Measurements from ENCODE around the gene ADIPOR2.
"Not testable (repeated sequence)": the region's sequence is repeated elsewhere in the genome, so short reads cannot be mapped to it uniquely, and the experiment has no call there.

ADIPOR2 gene

DNA sequence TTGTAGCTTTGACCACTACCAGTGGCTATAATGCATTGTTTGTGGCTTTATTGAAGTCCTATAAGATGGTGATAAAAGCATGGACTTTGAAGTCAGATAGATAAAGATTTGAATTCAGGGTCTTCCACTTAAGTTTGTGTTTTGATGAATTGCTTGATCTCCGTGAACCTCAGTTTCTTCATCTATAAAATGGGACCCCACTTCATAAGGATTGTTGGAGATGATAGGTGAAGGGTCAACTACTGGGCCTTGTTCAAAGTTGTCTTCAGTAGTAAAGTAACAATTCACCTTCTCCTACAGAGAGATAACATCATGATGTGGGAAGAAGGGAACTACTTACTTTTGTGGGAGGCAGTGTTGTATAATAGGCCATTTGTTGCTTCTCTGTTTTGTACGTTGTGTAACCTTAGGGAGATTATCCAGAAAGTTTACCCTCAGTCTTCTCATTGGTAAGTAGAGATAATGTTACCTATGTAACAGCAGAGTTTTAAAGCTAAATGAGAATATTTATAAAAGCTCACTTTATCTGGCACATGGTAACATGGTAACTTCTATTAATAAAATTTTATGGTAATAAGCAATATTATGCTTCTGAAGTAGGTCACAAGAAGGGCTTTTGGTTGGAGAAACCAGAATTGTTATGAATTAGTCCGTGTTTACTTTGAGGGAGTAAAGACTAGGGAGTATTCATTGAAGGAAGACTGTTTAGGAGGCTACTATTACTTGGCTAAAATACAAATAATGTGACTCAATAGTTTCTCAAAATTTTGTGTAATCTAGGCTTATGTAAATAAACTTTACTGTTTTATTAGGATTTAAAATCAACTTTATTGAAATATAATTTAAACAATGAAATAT, 15.1 kb downstream of the ADIPOR2 start:
- no peak for DNase-seq

DNA sequence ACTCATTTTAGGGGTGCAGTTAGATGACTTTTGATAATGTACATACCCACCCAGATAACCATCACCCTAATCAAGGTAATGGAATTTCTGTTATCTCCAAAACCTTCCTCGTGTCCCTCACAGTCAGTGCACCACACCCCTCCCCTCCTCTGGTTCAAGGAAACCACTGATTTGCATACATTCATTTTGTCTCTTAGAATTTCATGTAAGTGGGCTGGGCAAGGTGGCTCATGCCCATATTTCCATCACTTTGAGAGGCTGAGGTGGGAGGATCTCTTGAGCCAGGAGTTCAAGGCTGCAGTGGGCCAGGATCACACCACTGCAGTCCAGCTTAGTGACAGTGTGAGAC, 15.7 kb downstream of the ADIPOR2 start:
- DNase-seq = no peak

DNA sequence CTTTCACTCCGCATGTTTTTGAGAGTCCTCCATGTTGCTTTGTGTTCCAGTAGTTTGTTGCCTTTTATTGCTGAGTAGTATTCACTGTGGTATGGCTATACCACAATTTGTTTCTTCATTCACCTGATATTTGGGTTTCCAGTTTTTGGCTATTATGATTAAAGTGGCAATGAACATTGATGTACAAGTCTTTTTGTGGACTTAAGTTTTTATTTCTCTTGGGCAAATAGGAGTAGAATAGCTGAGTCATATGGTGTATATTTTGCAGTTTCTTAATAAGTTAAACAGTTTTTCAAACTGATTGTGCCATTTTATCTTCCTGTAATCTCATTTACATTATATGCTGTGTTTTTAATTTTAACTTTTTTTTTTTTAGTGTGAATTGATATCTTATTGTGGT, 16.2 kb downstream of the ADIPOR2 start:
- no peak for DNase-seq

DNA sequence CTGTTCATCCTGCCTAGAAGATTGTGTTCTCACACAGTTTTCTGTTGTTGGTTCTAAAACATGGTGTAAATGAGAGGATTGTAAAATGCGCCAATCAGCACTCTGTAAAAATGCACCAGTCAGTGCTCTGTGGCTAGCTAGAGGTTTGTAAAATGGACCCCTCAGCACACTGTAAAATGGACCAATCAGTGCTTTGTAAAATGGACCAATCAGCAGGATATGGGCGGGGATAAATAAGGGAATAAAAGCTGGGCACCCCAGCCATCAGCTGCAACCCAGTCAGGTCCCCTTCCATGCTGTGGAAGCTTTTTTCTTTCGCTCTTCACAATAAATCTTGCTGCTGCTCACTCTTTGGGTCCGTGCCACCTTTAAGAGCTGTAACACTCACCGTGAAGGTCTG, 19.1 kb downstream of the ADIPOR2 start:
- not testable (repeated sequence) for DNase-seq

DNA sequence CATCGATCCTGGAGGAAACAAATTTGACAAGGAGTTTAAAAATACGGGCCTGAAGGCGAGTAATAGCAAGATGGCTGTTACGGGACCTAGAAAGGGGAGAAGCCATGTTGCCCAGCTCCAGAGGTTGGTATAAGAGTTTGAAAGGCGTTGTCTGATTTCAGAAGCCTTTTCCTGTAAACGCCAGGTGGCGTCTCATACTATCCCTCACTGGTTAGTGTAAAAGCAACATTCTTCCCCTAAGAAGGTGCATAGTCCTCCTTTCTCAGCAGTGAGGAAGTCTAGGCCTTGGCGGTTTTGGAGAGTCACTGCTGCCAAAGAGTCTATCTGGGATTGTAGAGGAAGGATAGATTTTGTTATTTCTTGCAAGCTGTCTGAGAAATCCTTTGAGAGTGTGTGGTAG, 20.0 kb downstream of the ADIPOR2 start:
- not testable (repeated sequence) for DNase-seq

DNA sequence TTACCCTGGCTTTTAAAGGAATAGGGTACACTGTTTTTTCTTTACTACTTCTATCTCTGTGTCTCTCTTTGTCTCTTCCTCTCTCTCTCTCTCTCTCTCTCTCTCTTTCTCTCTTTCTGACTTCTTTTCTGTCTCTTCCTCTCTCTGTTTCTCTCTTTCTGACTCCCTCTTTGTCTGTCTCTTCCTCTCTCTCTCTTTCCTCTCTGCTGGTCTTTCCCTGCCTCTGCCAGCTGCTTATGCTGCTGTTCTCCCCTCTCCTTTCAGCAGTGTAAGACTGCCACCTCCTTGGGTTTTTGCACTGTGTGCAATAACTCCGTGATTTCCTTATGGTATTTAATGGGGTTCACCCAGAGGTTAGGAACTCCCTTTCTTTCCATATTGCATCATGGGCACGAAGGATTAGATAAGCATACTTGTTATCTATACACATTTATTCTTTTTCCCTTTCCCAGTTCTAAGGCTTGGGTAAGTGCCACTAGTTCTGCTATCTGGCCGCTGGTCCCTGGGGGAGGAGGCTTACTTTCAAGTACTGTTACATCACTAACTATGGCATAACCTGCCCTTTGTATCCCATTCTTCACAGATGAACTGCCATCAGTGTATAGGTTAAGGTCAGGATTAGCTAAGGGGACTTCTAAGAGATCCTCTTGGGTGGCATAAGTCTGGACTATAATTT, 20.8 kb downstream of the ADIPOR2 start:
- DNase-seq = not testable (repeated sequence)

DNA sequence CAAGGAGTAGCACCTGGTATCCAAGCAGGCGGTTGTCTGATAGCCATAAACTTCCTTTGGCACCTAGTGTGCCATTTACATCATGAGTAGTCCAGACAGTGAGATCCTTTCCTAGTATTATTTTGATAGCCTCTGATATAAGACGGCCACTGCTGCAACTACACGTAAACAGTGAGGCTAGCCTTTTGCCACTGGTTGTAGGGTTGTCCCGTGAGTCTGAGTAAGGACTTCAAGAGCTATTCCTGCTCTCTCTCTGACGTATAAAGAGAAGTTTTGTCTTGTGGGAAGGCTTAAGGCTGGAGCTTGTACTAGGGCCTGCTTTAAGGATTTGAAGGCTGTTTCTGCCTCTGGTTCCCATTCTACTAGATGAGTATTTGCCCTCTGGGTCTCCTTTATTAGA, 21.4 kb downstream of the ADIPOR2 start:
- DNase-seq = not testable (repeated sequence)

DNA sequence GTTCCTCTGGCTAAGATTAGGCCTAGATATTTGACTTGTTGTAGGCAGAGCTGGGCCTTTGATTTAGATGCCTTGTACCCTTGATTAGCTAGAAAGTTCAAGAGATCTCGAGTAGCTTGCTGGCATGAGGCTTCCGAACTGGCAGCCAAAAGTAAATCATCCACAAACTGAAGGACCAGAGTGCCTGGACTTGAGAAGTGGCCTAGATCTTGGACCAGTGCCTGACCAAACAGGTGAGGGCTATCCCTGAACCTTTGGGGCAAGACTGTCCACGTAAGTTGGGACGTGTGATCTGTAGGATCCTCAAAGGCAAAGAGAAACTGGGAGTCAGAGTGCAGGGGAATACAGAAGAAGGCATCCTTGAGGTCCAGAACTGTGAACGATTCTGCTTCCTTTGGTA, 22.0 kb downstream of the ADIPOR2 start:
- not testable (repeated sequence) for DNase-seq

DNA sequence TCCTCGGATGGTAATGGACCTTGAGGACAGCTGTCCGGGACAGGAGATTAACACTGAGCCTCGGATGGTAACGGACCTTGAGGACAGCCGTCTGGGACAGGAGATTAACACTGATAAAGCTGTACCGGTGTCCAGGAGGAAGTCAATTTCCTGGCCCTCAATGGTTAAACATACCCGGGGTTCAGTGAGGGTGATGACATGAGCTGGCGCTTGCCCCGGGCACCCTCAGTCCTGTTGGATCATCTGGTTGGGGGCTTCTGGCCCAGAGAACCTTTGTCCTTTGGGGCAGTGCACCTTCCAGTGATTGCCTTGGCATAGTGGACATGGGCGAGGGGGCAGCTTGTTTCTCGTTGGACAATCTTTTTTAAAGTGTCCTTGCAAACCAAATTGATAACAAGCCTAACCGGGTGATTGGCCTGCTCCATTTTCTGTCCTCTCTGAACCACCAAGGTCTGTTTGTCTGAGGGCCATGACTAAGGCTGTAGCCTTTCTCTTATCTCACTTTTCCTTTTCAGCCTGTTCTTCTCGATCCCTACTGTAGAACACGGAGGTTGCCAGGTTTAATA, 23.0 kb downstream of the ADIPOR2 start:
- DNase-seq = not testable (repeated sequence)

DNA sequence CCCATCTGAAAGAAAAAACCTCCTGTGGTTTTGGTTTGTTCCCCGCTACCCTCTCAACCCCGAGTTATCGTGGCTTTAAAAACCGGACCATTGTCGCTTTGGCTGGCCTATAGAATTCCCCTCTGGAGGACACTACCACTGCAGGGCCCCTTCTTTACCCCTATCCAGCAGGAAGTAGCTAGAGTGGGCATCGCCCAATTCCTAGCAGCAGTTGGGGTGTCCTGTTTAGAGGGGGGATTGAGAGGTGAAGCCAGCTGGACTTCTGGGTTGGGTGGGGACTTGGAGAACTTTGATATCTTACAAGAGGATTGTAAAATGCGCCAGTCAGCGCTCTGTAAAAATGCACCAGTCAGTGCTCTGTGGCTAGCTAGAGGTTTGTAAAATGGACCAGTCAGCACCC, 24.6 kb downstream of the ADIPOR2 start:
- not testable (repeated sequence) for DNase-seq

DNA sequence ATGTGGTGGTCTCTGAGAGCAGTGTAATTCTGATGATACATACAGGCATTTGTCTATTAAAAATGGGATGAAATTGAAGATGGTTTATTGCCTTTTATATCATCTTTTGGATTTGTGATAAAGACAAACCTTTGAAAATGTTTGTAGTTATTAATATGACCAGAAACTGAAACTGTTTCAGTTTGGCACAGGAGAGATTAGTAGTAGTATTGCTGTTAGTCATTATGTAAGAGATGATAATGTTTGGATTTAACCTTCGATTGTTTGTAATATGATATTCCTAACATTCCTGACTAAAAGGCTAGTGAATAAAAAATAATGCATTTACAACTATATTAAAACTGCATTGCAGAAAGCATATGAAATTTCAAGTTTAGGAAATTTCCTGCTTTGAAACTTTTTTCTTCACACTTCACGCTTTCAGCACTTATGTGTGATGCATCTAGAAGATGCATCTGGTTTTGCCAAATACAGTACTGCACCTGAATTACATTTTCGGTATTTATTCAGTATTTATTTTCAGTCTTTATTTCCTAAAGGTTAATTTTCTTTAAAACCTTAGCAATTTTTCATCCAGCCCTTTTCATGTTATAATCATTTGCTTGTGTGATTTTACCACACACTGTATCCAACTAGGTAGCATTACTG, 25.5 kb downstream of the ADIPOR2 start:
- no peak for DNase-seq

DNA sequence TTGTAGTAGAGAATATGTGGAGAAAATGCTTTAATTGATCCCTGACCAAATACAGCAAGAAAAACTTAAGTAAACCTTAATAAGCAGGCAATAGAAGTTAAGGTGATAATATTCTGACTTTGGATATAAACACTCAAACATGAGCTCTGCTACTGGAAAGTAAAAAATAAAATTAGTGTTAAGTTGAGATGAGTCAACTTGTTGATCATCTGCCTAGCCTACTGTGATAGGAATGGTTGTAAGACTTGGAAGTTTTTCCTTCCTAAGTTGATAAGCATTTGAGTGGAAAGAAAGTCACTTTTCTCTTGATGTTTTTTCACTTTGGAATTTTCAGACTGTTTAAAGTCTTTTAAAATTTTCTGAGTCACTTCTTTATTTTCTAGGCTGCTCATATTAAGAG, 26.0 kb downstream of the ADIPOR2 start:
- DNase-seq = no peak

DNA sequence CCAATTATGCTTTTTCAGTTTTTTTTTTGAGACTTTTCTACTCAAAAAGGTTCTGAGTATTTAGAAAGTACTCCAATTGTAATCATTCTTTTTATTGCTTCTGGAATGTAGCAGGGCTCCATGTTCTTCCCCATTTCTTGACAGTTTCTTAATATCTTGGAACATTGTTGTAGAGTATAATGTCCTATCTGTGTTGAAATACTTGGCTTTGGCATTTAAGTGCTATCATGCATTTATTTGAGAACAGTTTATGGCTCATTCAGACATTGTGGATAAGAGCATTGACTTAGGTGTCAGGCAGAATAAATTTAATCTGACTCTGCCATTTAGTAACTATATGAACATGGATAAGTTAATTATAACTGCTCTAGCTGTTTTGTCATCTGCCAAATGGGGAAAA, 28.3 kb downstream of the ADIPOR2 start:
- DNase-seq = no peak

DNA sequence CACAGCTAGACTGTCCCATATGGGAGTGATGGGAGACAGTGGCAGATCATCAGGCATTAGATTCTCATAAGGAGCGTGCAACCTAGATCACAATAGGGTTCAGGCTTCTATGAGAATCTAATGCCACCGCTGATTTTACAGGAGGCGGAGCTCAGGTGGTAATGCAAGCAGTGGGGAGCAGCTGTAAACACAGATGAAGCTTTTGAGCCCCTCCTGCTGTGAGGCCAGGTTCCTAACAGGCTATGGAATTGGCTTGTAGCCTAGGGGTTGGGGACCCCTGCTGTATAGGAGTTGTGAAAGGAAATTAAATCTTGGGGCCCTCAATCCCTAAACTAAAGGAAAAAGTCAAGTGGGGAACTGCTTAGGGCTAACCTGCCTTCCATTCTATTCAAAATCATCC, 29.6 kb downstream of the ADIPOR2 start:
- no peak for DNase-seq

DNA sequence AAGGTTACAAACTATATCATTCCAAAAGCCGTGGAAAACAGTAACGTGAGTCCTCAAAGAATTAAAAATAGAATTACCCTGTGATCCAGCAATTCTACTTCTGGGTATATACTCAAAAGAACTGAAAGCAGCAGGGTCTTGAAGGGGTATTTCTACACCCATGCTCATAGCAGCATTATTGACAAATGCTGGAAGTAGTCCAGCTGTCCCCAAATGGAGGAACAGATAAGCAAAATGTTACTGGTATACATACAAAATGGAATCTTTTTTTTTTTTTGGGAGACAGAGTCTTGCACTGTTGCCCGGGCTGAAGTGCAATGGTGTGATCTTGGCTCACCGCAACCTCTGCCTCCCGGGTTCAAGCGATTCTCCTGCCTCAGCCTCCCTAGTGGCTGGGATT, 32.9 kb downstream of the ADIPOR2 start:
- DNase-seq = no peak

DNA sequence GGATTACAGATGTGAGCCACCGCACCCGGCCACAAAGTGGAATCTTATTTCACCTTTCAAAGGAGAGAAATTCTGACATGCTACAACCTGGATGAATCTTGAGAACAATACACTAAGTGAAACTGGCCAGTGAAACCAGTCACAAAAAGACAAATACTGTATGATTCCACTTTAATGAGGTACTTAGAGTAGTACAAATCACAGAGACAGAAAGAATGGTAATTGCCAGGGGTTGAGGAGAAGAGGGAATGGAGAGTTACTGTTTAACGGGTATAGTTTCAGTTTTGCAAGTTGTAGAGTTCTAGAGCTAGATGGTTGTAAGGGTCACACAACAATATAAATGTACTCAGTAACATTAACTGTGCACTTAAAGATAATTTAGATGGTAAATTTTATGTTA, 33.4 kb downstream of the ADIPOR2 start:
- no peak for DNase-seq

DNA sequence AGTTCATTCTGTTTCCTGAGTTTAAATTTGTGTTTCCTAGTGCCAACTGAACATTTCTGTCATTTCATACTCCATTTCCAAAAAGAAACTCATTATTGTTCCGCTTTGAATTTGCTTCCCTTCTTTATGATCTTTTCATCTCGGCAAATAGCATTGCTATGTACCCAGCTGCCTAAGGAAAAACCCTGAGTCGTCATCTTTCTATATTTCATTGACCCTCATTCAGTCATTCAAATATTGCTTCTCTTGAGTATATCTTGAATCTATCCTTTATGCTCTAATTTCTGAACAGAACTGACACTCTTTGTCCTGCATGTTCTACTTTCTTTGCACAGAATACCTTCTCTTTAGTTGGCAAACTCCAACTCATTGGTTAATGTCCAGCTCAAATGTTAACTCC, 35.9 kb downstream of the ADIPOR2 start:
- DNase-seq = no peak

DNA sequence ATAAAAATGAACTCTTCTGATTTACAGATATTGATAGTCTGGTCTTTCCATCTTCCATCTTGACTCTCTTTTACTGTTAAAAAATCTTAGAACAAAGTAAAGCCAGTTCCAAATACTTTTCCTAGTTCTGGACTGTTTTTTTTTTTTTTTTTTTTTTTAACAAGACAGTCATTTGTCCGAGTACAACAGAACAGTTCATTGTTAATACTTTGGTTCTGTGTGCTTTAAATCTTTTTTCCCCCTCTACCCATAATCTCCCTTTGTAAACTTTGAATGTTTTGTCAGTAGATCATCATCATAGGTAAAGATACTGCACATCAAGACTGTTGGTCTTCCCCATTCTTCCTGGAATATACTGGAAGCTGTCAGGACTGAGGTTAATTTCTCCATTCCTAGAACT, 38.0 kb downstream of the ADIPOR2 start:
- DNase-seq = no peak

DNA sequence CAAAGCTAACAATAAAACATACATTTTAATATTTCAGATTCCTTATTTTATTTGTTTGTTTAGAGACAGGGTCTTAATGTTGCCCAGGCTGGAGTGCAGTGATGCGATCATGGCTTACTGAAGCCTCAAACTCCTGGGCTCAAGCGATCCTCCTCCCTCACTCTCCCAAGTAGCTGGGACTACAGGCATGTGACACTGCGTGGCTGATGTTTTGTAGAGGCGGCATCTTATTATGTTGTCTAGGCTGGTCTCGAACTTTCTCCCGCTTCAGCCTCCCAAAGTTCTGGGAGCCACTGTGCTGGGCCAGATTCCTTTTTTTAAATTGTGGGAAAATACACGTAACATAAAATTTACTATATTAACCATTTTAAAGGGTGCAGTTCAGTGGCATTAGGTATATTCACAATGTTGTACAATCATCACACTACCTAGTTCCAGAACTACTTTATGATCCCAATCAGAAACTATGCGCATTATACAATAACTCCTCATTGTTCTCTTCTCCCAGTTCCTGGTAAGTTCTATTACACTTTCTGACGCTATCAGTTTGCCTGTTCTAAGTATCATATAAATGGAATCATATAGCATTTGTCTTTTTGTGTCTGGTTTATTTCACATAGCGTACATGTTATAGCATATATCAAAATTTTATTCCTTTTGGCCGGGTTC, 40.3 kb downstream of the ADIPOR2 start:
- DNase-seq = no peak

DNA sequence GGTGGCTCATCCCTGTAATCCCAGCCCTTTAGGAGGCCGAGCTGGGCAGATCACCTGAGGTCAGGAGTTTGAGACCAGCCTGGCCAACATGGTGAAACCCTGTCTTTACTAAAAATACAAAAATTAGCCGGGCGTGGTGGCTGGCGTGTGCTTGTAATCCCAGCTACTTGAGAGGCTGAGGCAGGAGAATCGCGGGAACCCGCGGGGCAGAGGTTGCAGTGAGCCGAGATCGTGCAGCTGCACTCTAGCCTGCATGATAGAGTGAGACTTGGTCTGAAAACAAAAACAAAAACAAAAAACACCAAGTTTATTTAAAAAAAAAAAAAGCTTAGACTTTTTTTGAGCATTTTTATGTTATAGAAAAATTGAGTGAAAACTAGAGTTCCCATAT, 40.8 kb downstream of the ADIPOR2 start:
- DNase-seq = not testable (repeated sequence)

DNA sequence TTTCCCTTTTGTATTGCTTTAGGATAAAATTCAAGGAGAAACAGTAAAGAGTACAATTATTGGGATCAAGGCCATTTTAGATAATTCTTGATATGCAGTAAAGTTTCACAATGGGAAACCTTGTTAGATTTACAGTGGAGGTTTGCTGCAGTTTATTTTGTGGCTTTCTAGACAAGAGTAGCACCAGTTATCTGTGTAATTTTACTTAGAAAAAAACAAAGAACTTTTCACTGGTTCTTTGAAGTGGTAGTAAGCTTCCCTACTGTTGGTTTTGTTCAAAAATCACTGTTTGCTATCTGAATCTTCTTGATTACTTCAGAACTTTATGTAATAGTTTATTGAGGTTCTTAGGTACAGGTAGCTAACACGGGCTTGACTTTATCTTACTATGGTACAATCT, 42.0 kb downstream of the ADIPOR2 start:
- DNase-seq = no peak

DNA sequence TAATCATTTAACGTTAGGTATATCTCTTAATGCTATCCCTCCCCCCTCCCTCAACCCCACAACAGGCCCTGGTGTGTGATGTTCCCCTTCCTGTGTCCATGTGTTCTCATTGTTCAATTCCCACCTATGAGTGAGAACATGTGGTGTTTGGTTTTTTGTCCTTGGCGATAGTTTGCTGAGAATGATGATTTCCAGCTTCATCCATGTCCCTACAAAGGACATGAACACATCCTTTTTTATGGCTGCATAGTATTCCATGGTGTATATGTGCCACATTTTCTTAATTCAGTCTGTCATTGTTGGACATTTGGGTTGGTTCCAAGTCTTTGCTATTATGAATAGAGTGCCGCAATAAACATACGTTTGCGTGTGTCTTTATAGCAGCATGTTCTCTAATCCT, 42.8 kb downstream of the ADIPOR2 start:
- not testable (repeated sequence) for DNase-seq

DNA sequence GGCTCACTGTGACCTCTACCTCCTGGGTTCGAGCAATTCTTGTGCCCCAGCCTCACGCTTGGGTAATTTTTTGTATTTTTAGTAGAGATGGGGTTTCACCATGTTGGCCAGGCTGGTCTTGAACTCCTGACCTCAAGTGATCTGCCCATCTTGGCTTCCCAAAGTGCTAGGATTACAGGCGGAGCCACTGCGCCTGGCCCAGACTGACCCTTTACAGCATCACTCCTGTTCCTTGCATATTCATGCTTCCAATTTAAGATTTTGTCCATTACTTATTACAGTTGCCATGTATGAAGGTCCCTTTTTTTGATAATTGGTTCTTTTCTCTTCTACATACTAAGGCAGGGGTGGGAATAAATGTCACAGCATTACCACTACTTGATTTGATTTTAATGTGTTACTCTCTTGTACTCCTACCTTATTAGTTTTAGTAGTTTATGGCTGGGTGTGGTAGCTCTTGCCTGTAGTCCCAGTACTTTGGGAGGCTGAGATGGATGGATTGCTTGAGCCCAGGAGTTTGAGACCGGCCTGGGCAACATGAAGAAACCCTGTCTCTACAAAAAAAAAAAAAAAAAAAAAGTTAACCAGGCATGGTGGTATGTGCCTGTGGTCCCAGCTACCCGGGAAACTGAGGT, 46.9 kb downstream of the ADIPOR2 start:
- DNase-seq = no peak
